NCI-H2081 treated with DMSO at 0.1 percent for 48 hours (cell line): ENCODE data around the gene HECW1.
"Not testable (repeated sequence)": the region's sequence is repeated elsewhere in the genome, so short reads cannot be mapped to it uniquely, and the experiment has no call there.

Experiments used
- DNase-seq: peaks from one replicate; lab custom pipeline; 2025; lab: John Stamatoyannopoulos, UW

HECW1 gene

GRCh38 chr7:43112941-43113621 lies 634 bp downstream of the HECW1 start:
- no peak for DNase-seq

- DNase-seq = no peak
These were observed 1.4 kb downstream of the HECW1 start for GRCh38 chr7:43113622-43114457.

- DNase-seq = no peak
These were observed 2.0 kb downstream of the HECW1 start for GRCh38 chr7:43114458-43114780.

- no peak for DNase-seq
These were observed 4.0 kb downstream of the HECW1 start for GRCh38 chr7:43116451-43116850.

GRCh38 chr7:43117095-43117494 lies 4.6 kb downstream of the HECW1 start:
- no peak for DNase-seq

GRCh38 chr7:43117861-43118260 lies 5.4 kb downstream of the HECW1 start:
- DNase-seq = no peak

- DNase-seq = no peak
These were observed 5.9 kb downstream of the HECW1 start for GRCh38 chr7:43118313-43118712.

- no peak for DNase-seq
These were observed 7.1 kb downstream of the HECW1 start for GRCh38 chr7:43119371-43120075.

GRCh38 chr7:43121973-43122372 lies 9.5 kb downstream of the HECW1 start:
- DNase-seq = no peak

- DNase-seq = no peak
These were observed 11.0 kb downstream of the HECW1 start for GRCh38 chr7:43123457-43123856.

GRCh38 chr7:43124388-43124787 lies 11.9 kb downstream of the HECW1 start:
- DNase-seq = no peak

- no peak for DNase-seq
These were observed 17.9 kb downstream of the HECW1 start for GRCh38 chr7:43130347-43130746.

- no peak for DNase-seq
These were observed 22.7 kb downstream of the HECW1 start for GRCh38 chr7:43135129-43135528.

GRCh38 chr7:43136064-43136463 lies 23.6 kb downstream of the HECW1 start:
- DNase-seq = no peak

GRCh38 chr7:43137121-43137744 lies 24.8 kb downstream of the HECW1 start:
- not testable (repeated sequence) for DNase-seq

- no peak for DNase-seq
These were observed 25.4 kb downstream of the HECW1 start for GRCh38 chr7:43137811-43138210.

- no peak for DNase-seq
These were observed 26.3 kb downstream of the HECW1 start for GRCh38 chr7:43138710-43139109.

- DNase-seq = no peak
These were observed 26.7 kb downstream of the HECW1 start for GRCh38 chr7:43139137-43139536.

- DNase-seq = no peak
These were observed 27.7 kb downstream of the HECW1 start for GRCh38 chr7:43140186-43140585.

GRCh38 chr7:43141091-43141490 lies 28.6 kb downstream of the HECW1 start:
- DNase-seq = no peak

GRCh38 chr7:43142703-43143102 lies 30.3 kb downstream of the HECW1 start:
- no peak for DNase-seq

GRCh38 chr7:43143918-43144589 lies 31.6 kb downstream of the HECW1 start:
- DNase-seq = no peak
